ENCODE measurements around the gene AK9.

The AK9 gene

DNA sequence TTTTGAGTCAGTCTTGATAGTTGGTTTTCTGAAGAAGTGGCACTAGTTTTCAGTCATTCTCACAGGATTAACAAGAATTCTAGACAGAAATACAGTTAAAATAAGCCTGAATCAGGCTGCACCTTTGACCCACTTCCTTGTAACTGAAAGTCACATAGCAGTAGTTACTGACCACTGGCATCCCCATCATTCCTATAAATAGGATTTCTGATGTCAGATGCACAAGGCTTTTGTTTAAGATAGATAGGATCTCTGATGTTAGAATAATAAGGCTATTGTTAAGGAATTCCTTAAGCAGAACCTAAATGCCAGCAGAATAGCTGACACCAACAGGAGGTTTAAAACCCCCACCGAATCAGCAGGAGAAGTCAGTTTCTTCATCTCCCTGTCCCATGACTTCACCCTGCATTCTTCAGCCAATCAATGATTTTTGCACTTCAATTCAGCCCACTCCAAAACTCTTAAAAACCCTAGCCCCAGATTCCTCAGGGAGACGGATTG lies 177.4 kb downstream of the AK9 start:
- no peak for DNase-seq (ENCODE audit: low read depth in 2 of 2)

DNA sequence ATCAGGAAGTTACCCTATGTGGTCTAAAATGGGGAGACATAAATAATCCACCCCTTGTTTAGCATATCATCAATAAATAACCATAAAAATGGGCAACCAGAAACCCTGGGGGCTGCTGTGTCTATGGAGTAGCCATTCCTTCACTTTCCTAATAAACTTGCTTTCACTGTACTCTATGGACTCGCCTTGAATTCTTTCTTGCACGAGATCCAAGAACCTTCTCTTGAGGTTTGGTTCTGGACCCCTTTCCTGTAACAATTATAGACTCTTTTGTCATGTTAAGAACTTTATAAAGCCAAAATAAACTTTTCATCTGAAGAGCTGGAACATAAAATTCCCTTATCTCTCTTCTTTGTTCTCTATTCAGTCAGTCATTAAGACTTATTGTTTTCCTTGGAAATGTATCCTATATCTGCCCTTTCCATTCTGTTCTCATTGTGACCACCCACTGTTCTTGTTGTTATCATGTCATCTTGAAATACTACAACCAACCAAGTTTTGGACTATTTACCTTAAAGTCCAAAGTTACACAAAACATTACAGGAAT lies 178.7 kb downstream of the AK9 start:
- DNase-seq (ENCODE audit: low read depth in 2 of 2), result no peak

DNA sequence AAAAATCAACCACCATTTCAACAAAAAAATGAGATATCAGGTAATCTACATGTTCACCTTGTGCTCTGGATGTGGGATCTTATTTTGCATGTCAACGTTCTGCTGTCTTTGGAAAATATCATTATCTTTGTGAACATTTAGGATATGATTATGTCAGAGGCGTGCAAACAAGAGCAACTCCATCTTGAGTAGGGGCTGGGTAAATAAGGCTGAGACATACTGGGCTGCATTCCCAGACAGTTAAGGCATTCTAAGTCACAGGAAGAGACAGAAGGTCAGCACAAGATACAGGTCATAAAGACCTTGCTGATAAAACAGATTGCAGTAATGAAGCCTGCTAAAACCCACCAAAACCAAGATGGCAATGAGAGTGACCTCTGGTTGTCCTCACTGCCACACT lies 179.2 kb downstream of the AK9 start:
- no peak for DNase-seq (ENCODE audit: low read depth in 2 of 2)

DNA sequence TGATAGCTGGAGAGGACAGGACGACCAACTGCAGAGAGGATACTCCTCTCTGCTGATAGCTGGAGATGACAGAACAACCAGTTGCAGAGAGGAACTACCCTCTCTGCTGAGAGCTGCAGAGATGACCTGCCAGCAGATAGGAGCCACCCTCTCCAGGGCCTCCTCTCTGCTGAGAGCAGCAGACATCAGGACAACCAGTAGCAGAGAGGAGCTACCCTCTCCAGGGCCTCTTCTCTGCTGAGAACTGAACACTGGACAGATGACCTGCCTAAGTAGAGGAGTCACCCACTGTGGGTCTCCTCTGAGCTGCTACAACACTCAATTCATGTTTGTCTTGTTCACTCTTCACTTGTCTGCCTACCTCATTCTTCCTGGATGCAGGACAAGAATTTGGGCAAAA lies 180.6 kb downstream of the AK9 start:
- no peak for DNase-seq (ENCODE audit: low read depth in 2 of 2)

DNA sequence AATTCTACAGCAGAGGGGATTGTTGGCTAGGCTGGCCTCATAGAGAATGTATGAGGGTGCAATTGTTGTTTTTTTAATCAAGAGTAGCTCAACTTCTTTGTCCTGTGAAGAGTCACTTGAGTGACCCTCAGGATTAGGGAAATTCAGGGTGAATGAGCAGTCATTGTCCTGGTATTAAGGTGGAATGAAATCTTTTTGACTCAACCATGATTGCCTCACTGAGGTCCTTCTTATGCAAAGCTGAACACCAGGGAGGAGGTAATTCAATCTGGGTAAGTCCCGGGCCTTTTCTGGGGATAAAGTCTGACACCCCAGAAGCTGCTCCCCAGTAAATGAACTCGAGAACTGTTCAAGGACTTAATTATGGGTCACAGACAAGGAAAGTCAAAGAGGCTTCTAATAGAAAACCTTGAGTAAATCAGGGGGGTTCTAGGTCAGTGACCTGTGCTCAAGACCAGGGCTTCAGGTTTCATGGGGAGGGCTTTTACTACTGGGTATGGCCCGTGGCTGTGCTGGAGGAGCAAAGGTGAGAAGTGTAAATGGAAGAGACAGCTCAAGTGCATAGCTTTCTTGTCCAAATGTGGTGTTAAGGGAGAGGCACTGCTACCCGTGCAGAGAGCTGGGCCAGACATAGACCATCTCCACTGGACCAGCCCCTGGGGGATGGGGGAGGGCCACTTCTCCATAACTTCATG lies 182.7 kb downstream of the AK9 start:
- DNase-seq (ENCODE audit: low read depth in 2 of 2), result no peak

DNA sequence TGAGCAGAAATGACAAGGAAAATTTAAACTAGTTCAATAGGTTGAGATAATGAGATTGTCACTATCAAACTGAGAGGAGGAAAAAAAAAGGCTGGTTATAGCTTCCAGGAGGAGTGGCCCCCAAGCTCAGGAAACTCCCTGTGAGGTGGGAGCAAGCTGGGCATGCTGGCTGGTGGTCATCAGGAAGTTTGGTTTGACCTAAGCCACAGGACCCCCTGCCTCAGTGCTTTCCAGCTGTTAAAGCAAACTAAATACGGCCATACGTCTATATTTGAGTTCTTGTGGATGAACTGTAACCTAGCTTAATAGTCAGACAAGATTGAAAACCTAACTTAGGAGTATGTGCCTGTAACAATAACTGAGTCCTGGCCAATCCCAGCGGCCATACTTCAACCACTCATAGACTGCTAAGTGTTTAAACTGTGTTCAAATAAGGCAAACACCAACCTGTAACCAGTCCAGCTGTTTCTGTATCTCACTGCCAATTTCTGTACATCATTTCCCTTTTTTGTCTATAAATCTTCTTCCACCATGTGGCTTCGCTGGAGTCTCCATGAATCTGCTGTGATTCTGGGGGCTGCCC lies 183.4 kb downstream of the AK9 start:
- DNase-seq (ENCODE audit: low read depth in 2 of 2), result no peak

DNA sequence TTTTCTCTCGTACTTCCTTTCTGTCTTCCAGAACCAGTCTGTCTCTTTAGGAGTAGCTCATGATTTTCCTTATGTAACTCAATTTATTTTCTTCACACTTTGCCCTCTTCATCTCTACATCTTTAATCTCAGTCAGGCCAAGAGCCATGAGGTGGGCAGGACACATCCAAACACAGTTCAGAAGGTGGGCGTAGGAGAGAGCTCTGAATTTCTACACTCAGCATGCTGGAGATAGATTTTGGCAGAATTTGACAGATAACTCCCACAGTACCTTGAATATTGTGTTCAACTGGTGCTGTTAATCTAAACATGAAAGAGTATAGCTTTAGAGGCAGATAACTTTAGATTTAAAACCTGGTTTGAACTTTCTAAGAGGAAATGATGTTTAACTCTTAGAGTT lies 184.2 kb downstream of the AK9 start:
- DNase-seq (ENCODE audit: low read depth in 2 of 2), result no peak

DNA sequence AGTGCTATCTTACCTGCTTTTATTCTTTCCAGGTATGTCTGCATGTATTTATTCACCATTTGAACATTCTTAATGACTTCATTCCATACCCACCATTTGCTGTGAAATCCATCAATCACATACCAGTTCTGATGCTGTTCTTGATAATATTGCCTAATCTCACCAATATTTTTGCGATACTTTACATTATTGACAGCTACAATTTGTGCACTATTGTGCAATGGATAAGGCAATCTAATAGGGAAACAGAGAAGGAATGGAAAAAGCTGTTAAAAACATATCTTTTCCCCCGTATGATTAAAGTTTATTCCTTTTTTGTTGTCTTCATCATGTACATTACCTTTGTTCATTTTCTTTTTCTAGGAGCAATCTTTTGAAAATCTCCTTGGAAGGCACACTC lies 184.7 kb downstream of the AK9 start:
- no peak for DNase-seq (ENCODE audit: low read depth in 2 of 2)

DNA sequence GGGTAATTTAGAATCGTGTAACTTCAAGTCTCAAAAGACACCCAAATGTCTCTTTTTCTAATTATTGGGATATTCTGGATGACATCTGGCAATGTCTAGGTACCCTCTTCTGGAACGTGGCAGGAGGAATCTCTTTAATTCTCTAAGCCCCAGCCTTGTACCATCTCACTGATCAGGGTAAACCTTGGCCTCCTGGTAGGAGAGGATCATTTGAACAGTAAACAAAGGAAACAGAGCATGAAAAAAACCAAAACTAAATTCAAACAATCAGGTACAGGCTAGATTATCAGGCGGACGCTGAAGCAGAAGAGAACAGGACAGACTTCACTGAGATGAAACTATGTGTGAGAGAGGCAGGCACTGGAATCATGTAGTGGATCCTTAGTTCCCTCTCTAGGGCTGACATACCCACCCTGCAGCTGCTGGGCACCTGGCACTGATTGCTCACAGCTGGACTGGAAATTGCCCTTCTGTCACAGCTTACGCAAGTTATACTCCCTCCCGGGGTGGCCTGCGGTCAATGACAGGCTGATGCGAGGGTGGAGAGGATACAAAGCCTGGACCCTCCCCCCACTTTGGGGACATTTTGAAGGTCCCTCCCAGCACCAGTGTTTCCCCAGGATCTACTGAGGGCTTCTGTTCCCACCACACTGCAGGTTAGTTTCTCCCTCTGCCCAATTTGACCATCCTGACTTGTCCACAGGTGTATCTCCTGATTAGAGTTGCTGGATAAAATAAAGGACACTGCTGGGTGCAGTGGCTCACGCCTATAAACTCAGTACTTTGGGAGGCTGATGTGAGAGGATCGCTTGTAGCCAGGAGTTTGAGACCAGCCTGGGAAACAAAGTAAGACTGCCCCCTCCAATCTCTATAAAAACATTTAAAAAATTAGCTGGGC lies 187.4 kb downstream of the AK9 start:
- DNase-seq (ENCODE audit: low read depth in 2 of 2), result no peak

DNA sequence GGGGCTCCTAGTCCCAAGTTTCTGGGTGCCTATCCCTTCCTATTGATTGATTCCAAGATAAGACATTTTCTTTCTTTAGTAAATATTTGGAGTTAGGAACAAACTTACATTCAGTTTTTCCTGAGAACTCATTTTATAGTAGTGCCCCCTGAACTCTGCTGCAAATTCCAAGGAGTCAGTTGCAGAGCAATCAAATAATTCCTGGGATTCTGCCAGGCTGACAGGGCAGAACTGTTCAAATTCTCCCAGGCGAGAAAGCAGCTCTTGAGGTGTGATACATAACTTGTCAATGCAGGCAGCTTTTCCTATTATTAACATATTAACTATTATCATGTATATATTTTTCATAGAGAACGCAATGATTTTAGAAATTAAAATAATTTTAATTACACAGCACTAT lies 192.1 kb downstream of the AK9 start:
- DNase-seq (ENCODE audit: low read depth in 2 of 2), result no peak

DNA sequence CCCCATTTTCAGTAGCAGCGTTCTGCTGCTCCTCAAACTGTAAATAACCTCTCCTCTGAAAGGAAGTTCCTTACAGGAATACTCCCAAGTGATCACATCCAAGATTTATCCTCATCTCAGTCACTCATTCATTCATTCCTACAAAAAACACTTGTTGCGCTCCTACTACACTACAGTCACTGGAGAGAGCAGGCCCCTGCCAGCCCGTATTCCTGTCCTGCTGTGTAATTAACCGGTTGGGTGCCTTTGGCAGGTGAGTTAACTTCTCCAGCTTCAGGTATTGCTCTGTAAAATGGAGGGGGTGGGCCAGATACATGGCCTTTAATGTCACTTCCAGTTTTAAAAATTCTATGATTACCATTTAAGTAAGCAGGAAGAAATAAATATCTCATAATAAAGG lies 192.9 kb downstream of the AK9 start:
- DNase-seq (ENCODE audit: low read depth in 2 of 2), result no peak

DNA sequence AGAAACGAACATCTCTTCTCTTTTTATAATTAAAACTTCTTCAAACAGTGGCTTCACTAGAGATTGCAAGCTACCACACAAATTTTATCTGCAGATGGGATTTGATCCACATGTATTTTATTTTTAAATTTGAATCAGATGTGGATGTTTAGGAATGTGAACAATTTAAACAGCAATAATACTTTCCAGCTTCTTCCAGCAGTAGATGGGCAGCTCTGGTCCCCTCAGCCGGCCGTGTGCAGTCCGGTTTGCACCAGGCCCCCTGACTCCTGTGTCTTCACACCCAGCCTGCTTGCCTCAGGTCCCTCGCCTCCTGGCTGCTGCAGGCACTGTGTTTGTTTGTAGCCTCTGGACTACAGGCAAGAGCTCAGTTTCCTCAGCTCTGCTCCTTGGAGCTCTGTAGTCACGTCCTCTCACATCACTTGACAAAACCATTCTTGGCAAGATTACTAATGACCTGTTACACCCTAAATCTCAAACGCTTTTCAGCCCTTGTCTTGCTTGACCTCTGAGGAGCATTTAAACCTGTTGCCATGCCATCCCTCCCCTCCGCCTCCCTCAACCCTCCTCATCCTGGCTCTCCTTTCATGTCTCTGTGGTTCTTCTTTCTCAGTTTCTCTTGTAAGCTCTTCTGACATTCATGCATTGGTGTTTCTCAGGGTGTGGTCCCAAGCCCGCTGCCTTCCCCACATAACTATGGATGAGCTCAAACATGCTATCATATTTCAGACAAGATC lies 194.8 kb downstream of the AK9 start:
- no peak for DNase-seq (ENCODE audit: low read depth in 2 of 2)

DNA sequence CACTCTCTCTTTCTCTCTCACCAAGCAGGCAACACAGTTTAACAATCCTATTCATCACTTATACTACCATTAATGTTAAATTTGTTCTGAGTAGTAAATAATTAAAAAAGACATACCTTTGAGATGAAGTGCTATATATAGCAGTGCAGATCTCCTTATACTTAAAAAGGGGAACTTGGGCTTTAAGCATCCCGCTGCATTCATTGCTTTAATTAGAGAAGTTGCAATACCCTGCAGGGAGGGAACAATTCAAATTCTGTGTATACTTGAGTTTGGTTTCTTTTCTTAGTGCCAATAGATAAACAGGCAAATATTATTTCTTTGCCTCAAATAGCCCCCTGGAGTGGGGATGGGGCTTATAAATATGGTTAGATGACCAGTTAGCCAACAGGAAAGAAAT lies 197.1 kb downstream of the AK9 start:
- no peak for DNase-seq (ENCODE audit: low read depth in 2 of 2)

DNA sequence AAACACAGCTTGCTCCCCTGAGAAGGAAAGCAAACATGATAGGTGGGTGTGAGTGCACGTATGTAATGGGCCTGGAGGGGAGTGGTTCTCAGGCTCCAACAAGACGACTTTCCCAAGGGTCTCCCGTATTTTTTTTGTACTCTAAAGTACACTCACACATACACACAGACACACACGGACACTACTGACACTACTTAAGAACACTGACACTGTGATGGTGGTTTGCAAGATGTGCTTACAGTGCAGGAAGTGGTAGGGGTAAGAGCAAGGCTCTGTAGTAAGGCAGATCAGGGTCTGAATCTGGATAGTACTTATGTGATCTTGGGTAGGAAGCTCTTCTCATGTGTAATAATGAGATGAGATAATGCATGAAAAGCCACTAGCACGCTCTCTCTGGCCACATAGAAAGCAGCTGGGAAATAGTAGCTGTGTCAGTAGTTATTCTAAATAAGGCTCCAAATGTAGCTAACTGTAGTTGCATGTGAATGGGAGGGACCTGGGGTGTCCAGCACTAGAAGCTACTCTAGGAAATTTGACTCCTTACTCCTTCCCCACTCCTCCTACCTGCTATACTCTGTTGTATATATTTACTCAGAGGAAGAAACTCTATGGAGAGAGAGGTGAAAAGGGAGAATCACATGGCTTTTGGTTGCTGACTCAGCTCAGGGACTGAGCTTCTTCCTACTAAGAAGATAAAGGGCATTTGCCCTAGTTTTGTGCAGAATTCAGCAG lies 199.6 kb downstream of the AK9 start:
- DNase-seq (ENCODE audit: low read depth in 2 of 2), result no peak

DNA sequence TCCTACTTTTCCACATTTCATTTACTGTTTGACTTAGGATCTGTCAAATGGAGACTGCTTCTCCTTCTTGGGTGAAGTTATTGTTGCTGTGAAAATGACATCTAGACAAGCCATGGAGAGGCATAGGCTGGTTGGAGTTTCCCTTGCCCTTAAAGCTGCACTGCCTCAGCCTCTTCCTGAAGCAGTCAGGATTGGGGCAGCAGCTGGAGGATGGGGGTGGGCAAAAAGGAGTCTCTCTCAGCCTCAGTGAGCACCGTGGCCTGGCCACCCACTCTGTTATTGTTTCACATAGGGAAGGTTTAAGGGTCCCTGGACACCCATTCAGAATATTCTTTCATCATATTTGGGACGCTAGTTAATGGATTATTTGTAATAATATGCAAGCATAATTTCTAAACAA lies 200.3 kb downstream of the AK9 start:
- DNase-seq (ENCODE audit: low read depth in 2 of 2), result no peak

DNA sequence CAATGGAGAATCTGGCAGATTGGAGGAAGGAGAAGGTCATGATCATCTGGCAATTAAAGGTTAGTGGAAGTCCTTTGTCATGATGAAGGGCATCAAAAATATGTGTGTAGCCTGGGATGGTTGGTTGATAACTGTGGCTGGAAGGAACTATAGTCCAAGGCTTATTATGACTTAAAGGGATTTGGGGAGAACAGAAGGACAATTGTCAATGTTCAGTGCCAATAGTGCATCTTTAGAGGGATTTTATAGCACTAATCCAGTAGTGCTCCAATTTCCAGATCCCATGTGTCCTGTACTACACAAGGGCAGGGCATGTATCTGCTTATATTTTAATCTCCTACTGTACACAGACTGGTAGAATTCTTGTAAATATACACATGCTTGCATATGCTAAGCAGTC lies 203.0 kb downstream of the AK9 start:
- DNase-seq (ENCODE audit: low read depth in 2 of 2), result no peak

DNA sequence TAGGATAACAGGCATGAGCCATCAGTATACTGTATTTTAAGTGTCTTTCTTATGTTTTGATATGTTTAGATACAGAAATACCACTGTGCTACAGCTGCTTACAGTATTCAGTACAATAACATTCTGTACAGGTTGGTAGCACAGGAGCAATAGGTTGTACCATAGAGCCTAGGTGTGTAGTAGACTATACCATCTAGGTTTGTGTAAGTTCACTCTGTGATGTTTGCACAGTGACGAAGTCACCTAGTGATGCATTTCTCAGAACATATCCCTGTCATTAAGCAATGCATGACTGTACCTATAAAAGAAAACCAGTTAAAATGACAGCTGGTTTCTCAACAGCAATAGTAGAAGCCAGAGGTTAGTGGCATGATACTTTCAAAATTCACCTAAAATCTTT lies 204.9 kb downstream of the AK9 start:
- DNase-seq (ENCODE audit: low read depth in 2 of 2), result no peak

DNA sequence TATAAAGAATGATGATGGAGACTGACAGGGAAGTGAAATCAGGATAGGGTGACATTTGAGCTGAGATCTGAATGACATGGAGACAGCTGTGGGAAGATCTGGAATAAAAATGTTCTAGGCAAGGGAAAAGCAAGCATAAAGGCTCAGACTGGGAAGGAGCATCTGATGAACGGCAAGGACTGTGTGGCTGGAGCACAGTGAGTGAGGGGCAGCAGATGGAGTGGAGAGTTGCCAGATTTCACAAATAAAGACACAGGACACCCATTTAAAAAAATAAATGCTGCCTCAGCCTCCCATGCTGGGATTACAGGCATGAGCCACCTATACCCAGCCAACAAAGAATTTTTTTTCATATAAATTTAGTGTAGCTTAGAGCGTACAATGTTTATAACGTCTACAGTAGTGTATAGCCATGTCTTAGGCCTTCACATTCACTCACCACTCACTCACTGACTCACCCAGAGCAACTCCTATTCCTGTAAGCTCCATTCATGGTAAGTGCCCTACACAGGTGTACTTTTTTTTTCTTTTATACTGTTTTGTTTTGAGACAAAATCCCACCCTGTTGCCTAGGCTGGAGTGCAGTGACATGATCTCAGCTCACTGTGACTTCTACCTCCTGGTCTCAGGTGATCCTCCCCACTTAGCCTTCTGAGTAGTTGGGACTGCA lies 205.6 kb downstream of the AK9 start:
- DNase-seq (ENCODE audit: low read depth in 2 of 2), result no peak

DNA sequence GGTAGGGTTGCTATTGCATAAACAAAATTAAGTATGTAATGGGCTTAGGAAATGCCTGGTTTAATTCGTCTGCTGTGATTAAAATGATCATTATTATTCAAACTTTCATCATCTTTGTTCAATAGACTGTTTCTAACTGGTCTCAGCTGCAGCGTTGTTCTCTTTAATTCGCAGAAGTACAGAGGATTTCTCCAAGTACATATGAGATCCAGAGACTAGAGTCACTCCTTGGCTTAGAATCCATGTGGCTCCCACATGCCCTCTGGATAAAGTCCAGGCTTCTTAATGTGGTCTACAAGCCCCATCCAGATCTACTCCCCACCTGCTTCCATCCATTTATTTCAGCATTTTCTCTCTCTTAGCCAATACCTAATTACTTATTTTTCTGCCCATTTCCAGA lies 206.9 kb downstream of the AK9 start:
- no peak for DNase-seq (ENCODE audit: low read depth in 2 of 2)

DNA sequence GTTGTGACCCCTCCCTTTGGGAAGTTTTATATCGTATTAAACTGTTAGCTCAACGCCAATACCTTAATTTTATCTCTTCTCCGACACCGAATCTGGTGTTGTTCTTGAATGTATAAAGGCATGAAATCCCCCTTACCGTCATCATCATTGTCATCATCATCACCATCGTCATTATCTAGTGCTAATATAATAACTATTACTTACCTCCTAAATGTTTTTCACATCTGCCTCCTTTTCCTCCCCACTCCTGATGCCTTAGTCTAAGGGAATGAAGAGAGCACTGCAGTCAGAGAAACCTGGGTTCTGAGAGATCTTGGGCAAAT lies 207.3 kb downstream of the AK9 start:
- no peak for DNase-seq (ENCODE audit: low read depth in 2 of 2)
